SK-N-MC (cell line): ENCODE data around the gene EPHA8.

Source experiments
- EZH2 ChIP-seq: fragments of 200-600 bp; sonication (generic); IDR thresholded peaks from one replicate; pipeline ENCODE4 v1.6.1; 2017; ENCODE audit warnings: antibody characterized with exemption
- POLR2AphosphoS5 ChIP-seq: IDR thresholded peaks from 2 replicates; pipeline ENCODE4 v1.6.1; 2012; ENCODE audit warnings: mild to moderate bottlenecking, low read depth, low read length, borderline replicate concordance

- TF ChIP-seq EZH2 (no peak), POLR2AphosphoS5 (no peak)
Measured at GRCh38 chr1:22618056-22618455, 54.8 kb downstream of the EPHA8 start.
